ENCODE measurements around the gene C20orf96.
"Not testable (repeated sequence)": the region's sequence is repeated elsewhere in the genome, so short reads cannot be mapped to it uniquely, and the experiment has no call there.

The C20orf96 gene

GRCh38 chr20:278181-278580 lies 12.4 kb downstream of the C20orf96 start:
- DNase-seq, result no peak

GRCh38 chr20:277496-277781 lies 13.1 kb downstream of the C20orf96 start:
- DNase-seq, result no peak

GRCh38 chr20:276620-277495 lies 13.7 kb downstream of the C20orf96 start:
- DNase-seq, result no peak

- no peak for DNase-seq
These were observed 14.8 kb downstream of the C20orf96 start for GRCh38 chr20:275791-276190.

- no peak for DNase-seq
These were observed 16.7 kb downstream of the C20orf96 start for GRCh38 chr20:273884-274283.

- no peak for DNase-seq
These were observed 17.8 kb downstream of the C20orf96 start for GRCh38 chr20:272718-273117.

- DNase-seq, result no peak
These were observed 19.0 kb downstream of the C20orf96 start for GRCh38 chr20:271528-271927.

GRCh38 chr20:271069-271468 lies 19.5 kb downstream of the C20orf96 start:
- no peak for DNase-seq

- no peak for DNase-seq
These were observed 20.0 kb downstream of the C20orf96 start for GRCh38 chr20:270517-270916.

- DNase-seq, result peak; percentile 89
These were observed 23.7 kb downstream of the C20orf96 start for GRCh38 chr20:266596-267562.

GRCh38 chr20:263701-264100 lies 26.8 kb downstream of the C20orf96 start:
- no peak for DNase-seq

- DNase-seq, result no peak
These were observed 30.6 kb downstream of the C20orf96 start for GRCh38 chr20:259981-260380.

GRCh38 chr20:258963-259362 lies 31.6 kb downstream of the C20orf96 start:
- no peak for DNase-seq

- DNase-seq, result no peak
These were observed 32.2 kb downstream of the C20orf96 start for GRCh38 chr20:258269-258858.

GRCh38 chr20:257419-257818 lies 33.1 kb downstream of the C20orf96 start, which contains the start of gene DEFB132:
DEFB132 (plus strand) TSS chr20:257724; CDS start chr20:257779, 55 bp downstream.
- no peak for DNase-seq

- DNase-seq, result not testable (repeated sequence)
These were observed 37.1 kb downstream of the C20orf96 start for GRCh38 chr20:253447-253846.

- no peak for DNase-seq
These were observed 37.7 kb downstream of the C20orf96 start for GRCh38 chr20:252801-253200.

GRCh38 chr20:251354-251753 lies 39.2 kb downstream of the C20orf96 start:
- no peak for DNase-seq

- DNase-seq, result no peak
These were observed 47.6 kb downstream of the C20orf96 start for GRCh38 chr20:242905-243304.

GRCh38 chr20:237929-238328 lies 52.6 kb downstream of the C20orf96 start:
- DNase-seq, result no peak

GRCh38 chr20:237489-237888 lies 53.1 kb downstream of the C20orf96 start:
- no peak for DNase-seq

GRCh38 chr20:235891-236290 lies 54.7 kb downstream of the C20orf96 start:
- DNase-seq, result no peak

- DNase-seq, result no peak
These were observed 63.0 kb downstream of the C20orf96 start for GRCh38 chr20:227439-228105.

All from activated T-cell treated with anti-CD3 and anti-CD28 coated beads, Interleukin-2, amount 50 U/mL, for 1 hour (primary cell).